ENCODE results near the gene USF3. TPM values are rescaled to one million over a fixed set of nuclear protein-coding genes. Genes with fewer than 3 reads are reported as not detected.

USF3 gene
- total RNA-seq, 4 donors from 2014 or later: 21.8 to 26.6 (median 24.1) TPM

DNA sequence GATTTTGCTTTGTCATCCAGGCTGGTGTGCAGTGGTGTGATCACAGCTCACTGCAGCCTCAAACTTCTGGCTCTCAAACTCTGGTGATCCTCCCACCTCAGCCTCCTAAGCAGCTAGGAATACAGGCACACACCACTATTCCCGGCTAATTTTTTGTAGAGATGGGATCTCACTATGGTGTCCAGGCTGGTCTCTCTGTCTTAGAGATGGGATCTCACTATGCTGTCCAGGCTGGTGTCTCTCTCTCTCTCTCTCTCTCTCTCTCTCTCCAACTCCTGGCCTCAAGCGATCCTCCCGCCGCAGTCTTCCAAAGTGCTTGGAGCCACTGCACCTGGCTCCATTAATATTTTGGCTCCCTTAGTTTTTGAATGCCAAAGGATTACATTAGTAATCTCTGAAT lies 17.7 kb downstream of the USF3 start:
- DNase-seq (ENCODE audit: low spot score in 2 of 2): no peak
- intact Hi-C loops (cut with DNase I; ENCODE audit: low total_unique reads): no loop called here
- no peak overlapping the region for H3K4me3 ChIP-seq (ENCODE audit: low read depth, poor library complexity, severe bottlenecking)
- TF ChIP-seq, protein P1, sequence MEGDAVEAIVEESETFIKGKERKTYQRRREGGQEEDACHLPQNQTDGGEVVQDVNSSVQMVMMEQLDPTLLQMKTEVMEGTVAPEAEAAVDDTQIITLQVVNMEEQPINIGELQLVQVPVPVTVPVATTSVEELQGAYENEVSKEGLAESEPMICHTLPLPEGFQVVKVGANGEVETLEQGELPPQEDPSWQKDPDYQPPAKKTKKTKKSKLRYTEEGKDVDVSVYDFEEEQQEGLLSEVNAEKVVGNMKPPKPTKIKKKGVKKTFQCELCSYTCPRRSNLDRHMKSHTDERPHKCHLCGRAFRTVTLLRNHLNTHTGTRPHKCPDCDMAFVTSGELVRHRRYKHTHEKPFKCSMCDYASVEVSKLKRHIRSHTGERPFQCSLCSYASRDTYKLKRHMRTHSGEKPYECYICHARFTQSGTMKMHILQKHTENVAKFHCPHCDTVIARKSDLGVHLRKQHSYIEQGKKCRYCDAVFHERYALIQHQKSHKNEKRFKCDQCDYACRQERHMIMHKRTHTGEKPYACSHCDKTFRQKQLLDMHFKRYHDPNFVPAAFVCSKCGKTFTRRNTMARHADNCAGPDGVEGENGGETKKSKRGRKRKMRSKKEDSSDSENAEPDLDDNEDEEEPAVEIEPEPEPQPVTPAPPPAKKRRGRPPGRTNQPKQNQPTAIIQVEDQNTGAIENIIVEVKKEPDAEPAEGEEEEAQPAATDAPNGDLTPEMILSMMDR (IDR thresholded peaks at IDR 0.05): no peak
- TF ChIP-seq POLR2A (IDR thresholded peaks at IDR 0.05): no peak
- 98 to 100% methylated on average over 4 of the region's 4 CpGs for WGBS, 2 donors

DNA sequence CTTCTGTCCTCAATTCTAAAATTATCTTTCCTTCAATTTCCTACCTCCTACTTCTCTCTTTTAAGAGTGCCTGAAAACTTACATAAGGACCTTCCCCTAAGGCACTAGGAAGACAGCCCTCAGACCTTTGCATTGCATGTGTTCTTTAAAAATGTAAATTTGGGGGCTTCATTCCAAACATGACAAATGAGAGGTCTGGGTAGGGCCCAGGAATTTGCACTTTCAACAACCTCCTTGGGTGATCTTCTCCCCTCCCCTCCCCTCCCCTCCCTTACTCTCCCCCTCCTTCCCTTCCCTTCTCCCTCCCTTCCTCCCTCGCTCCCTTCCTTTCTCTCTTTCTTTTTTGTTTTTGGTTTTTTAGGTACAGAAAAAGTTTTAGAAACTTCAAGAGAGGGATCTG lies 18.7 kb downstream of the USF3 start:
- no peak for DNase-seq (ENCODE audit: low spot score in 2 of 2)
- no peak overlapping the region for H3K4me3 ChIP-seq (ENCODE audit: low read depth, poor library complexity, severe bottlenecking)
- TF ChIP-seq POLR2A (IDR thresholded peaks at IDR 0.05): no peak
- TF ChIP-seq, protein P1 (IDR thresholded peaks at IDR 0.05): no peak
- 89 to 95% methylated on average over 1 of the region's 1 CpG for WGBS, 2 donors
- intact Hi-C loops (cut with DNase I; ENCODE audit: low total_unique reads): no loop called here

DNA sequence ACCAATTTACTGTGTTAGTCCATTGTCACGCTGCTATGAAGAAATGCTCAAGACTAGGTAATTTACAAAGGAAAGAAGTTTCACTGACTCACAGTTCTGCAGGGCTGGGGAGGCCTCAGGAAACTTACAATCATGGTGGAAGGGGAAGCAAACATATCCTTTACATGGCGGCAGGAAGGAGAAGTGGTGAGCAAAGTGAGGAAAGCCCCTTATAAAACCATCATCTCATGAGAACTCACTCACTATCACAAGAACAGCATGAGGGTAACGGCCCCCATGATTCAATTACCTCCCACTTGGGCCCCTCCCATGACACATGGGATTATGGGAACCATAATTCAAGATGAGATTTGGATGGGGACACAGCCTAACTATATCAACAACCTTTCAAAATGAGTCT lies 20.2 kb downstream of the USF3 start:
- intact Hi-C loops (cut with DNase I; ENCODE audit: low total_unique reads): no loop called here
- H3K4me3 ChIP-seq (ENCODE audit: low read depth, poor library complexity, severe bottlenecking): no peak overlapping the region
- TF ChIP-seq POLR2A (IDR thresholded peaks at IDR 0.05): no peak
- TF ChIP-seq, protein P1 (IDR thresholded peaks at IDR 0.05): no peak
- WGBS, 2 donors: 81 to 92% methylated on average over 3 of the region's 3 CpGs
- DNase-seq (ENCODE audit: low spot score in 2 of 2): no peak

DNA sequence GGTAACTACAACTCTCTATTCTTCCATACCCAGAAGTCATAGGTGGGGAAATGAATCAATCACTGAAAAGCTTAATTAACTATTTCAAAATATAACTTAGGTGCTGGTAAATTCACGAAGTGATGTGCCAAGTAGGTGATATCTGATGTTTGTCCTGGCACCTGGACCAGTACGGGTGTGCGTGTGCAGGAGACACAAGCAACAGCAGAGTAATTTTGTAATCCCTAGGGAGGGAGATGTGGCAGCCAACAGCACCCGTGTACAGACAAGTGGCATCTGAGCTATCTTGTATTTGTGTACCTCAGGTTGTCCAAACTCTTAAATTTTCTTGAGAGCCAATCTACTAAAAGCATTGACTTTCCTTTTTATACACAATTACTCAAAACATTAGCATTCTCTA lies 22.8 kb downstream of the USF3 start:
- no peak for TF ChIP-seq POLR2A (IDR thresholded peaks at IDR 0.05)
- TF ChIP-seq, protein P1 (IDR thresholded peaks at IDR 0.05): no peak
- intact Hi-C loops (cut with DNase I; ENCODE audit: low total_unique reads): no loop called here
- no peak for DNase-seq (ENCODE audit: low spot score in 2 of 2)
- no peak overlapping the region for H3K4me3 ChIP-seq (ENCODE audit: low read depth, poor library complexity, severe bottlenecking)
- 49 to 53% methylated on average over 4 of the region's 4 CpGs for WGBS, 2 donors

DNA sequence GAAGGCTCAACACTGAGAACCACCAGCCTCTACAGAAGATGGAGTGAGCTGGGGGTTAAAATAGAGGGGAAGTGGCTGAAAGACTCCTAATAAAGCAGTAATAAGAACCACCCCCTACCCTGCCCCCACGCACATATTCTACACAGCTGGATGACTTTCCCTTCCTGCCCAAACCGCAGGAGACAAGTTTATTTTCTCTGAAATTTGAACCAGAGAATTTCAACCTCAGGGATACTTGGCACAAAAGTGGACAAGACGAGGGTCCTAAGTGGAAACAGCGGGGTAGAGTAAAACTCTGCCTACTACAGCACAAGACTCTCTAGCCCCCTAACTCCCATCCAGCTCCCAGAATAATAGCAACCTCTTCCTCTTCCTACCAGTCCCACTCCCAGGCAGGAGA lies 28.4 kb downstream of the USF3 start:
- intact Hi-C loops (cut with DNase I; ENCODE audit: low total_unique reads): no loop called here
- no peak for DNase-seq (ENCODE audit: low spot score in 2 of 2)
- no peak for TF ChIP-seq POLR2A (IDR thresholded peaks at IDR 0.05)
- 46 to 64% methylated on average over 4 of the region's 4 CpGs for WGBS, 2 donors
- H3K4me3 ChIP-seq (ENCODE audit: low read depth, poor library complexity, severe bottlenecking): no peak overlapping the region

DNA sequence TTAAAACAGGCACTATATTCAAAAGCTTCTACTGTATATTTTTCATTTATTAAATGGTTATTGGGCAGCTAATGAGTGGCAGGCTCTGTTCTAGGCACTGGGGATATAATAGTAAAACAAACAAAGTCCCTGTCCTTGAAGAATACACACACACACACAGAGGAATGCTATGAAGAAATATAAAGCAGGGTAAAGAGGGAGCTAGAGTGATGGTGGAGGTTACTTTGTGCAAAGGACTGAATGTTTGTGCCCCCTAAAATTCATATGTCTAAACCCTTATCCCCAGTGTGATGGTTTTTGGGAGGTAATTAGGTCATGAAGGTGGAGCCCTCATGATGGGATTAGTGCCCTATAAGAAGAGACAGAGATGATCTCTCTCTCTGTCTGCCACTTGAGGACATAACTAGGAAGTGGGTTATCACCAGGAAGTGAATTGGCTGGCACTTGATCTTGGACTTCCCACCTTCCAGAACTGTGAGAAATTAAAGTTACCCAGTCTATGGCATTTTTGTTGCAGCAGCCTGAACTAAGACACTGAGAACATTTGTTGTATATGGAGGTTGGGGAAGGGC lies 31.8 kb downstream of the USF3 start:
- no peak for DNase-seq (ENCODE audit: low spot score in 2 of 2)
- no peak overlapping the region for H3K4me3 ChIP-seq (ENCODE audit: low read depth, poor library complexity, severe bottlenecking)
- TF ChIP-seq, protein P1 (IDR thresholded peaks at IDR 0.05): no peak
- TF ChIP-seq POLR2A (IDR thresholded peaks at IDR 0.05): no peak
- intact Hi-C loops (cut with DNase I; ENCODE audit: low total_unique reads): no loop called here

Data from lower leg skin (tissue), 4 donors.